ENCODE measurements around the gene DDX59.
A peak's percentile ranks its signal among the peaks of the same experiment; 100 is the strongest.
"Not testable (repeated sequence)": the region's sequence is repeated elsewhere in the genome, so short reads cannot be mapped to it uniquely, and the experiment has no call there.

Gene DDX59

GRCh38 chr1:200636681-200637080, 33.0 kb downstream of the DDX59 start:
- in situ Hi-C loops (cut with HindIII; ENCODE audit: low pct_unique_long_range_greater_than_20kb, low sequenced_read_pairs), result no loop called here
- no peak for DNase-seq (ENCODE audit: low read depth in 1 of 2, low spot score in 1 of 2)
- no peak for TF ChIP-seq JUND (IDR thresholded peaks at IDR 0.05; ENCODE audit: low read depth)

- in situ Hi-C loops (cut with HindIII; ENCODE audit: low pct_unique_long_range_greater_than_20kb, low sequenced_read_pairs), result no loop called here
- no peak for TF ChIP-seq JUND (IDR thresholded peaks at IDR 0.05; ENCODE audit: low read depth)
- DNase-seq (ENCODE audit: low read depth in 1 of 2, low spot score in 1 of 2), result no peak
Observed at GRCh38 chr1:200634261-200635122, 35.2 kb downstream of the DDX59 start.

DNA sequence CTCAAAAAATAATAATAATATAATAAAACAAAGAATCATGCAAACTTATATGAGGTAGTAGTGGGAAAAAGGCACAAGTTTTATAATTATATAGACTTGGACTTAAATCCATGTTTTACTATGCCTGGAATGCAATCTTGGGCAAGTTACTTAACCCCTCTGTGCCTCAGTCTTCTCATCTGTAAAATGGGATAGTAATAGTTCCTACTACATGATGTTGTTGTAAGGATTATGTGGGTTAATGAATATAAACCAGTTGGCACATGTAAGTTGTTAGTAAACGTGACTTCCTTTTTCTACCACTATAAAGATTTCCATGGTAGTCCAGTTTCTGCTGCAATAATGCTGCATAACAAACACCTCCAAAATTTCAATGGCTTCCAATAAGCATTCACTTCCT, 38.3 kb downstream of the DDX59 start:
- in situ Hi-C loops (cut with HindIII; ENCODE audit: low pct_unique_long_range_greater_than_20kb, low sequenced_read_pairs), result no loop called here
- TF ChIP-seq JUND (IDR thresholded peaks at IDR 0.05; ENCODE audit: low read depth), result no peak
- DNase-seq (ENCODE audit: low read depth in 1 of 2, low spot score in 1 of 2), result no peak

DNA sequence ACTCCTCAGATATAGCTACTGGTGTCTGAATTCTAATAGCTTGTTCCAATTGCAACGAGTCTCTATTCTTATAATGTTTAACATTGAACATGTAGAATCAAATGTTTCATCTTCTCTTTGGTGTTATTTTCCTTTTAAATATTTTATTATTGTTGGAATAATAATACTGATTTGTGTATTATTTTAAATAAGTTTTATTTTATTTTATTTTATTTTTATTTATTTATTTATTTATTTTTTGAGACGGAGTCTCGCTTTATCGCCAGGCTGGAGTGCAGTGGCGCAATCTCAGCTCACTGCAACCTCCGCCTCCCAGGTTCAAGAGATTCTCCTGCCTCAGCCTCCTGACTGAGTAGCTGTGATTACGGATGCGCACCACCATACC, 39.2 kb downstream of the DDX59 start:
- in situ Hi-C loops (cut with HindIII; ENCODE audit: low pct_unique_long_range_greater_than_20kb, low sequenced_read_pairs); DNase-seq (ENCODE audit: low read depth in 1 of 2, low spot score in 1 of 2): not testable (repeated sequence)

GRCh38 chr1:200629876-200630514, 39.7 kb downstream of the DDX59 start:
- TF ChIP-seq JUND (IDR thresholded peaks at IDR 0.05; ENCODE audit: low read depth), result no peak
- in situ Hi-C loops (cut with HindIII; ENCODE audit: low pct_unique_long_range_greater_than_20kb, low sequenced_read_pairs), result no loop called here
- peak in 1 of 2 experiments; percentile 57 for DNase-seq (ENCODE audit: low read depth in 1 of 2, low spot score in 1 of 2)

GRCh38 chr1:200628223-200628881, 41.4 kb downstream of the DDX59 start:
- in situ Hi-C loops (cut with HindIII; ENCODE audit: low pct_unique_long_range_greater_than_20kb, low sequenced_read_pairs), result no loop called here
- TF ChIP-seq JUND (IDR thresholded peaks at IDR 0.05; ENCODE audit: low read depth), result no peak
- DNase-seq (ENCODE audit: low read depth in 1 of 2, low spot score in 1 of 2), result no peak

GRCh38 chr1:200627575-200628222, 42.0 kb downstream of the DDX59 start:
- no peak for TF ChIP-seq JUND (IDR thresholded peaks at IDR 0.05; ENCODE audit: low read depth)
- no peak for DNase-seq (ENCODE audit: low read depth in 1 of 2, low spot score in 1 of 2)
- in situ Hi-C loops (cut with HindIII; ENCODE audit: low pct_unique_long_range_greater_than_20kb, low sequenced_read_pairs), result no loop called here

DNA sequence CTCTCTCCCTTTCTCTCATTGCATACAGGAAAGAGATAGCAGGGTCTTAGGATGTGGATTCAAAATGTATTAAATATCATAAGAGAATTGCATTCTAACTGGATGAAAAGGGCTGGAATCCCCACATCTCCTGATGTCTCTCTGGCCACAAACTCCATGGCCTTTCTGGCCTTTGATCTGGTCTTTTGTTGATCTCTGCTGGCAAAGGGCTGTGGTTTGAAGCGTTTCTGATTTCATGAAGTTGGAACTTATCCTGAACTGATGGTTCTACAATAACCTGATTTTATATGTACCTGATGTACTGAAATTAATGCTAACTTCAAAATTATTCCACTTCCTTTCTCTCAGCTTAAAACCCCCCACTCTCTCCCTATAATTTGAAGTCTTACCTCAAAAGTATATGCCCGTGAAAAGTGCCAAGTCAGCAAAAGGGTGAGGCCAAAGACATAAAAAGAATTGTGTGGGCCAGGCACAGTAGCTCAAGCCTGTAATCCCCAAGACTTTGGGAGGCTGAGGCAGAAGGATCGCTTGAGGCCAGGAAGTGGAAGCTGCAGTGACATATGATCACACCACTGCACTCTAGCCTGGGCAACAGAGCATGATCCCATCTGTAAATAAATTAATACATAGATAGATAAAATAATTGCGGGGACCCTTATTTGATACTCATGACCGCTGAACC, 42.7 kb downstream of the DDX59 start:
- in situ Hi-C loops (cut with HindIII; ENCODE audit: low pct_unique_long_range_greater_than_20kb, low sequenced_read_pairs), result no loop called here
- no peak for TF ChIP-seq JUND (IDR thresholded peaks at IDR 0.05; ENCODE audit: low read depth)
- no peak for DNase-seq (ENCODE audit: low read depth in 1 of 2, low spot score in 1 of 2)

DNA sequence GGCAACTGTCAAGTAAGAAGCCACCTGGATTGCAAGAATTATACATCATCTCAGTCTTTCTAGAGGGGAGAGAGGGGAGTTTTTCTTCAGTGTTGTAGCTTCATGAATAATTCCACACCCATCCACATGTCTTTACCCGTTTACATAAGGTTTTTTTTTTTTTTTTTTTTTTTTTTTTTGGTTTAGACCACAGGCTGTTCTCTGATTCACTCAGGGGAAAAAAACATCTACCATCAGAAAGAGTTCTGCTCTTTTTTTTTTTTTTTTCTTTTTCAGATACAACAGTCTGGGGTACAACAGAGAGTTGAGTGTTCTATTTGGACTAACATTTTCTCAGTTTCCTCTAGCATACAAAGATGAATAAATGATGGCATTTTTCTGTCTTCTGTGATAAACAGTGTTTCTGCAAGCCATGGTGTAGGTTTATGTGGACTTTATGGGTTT, 44.3 kb downstream of the DDX59 start:
- no peak for TF ChIP-seq JUND (IDR thresholded peaks at IDR 0.05; ENCODE audit: low read depth)
- no peak for DNase-seq (ENCODE audit: low read depth in 1 of 2, low spot score in 1 of 2)
- in situ Hi-C loops (cut with HindIII; ENCODE audit: low pct_unique_long_range_greater_than_20kb, low sequenced_read_pairs), result no loop called here

- no peak for TF ChIP-seq JUND (IDR thresholded peaks at IDR 0.05; ENCODE audit: low read depth)
- no peak for DNase-seq (ENCODE audit: low read depth in 1 of 2, low spot score in 1 of 2)
Observed at GRCh38 chr1:200624679-200625335, 44.9 kb downstream of the DDX59 start.

GRCh38 chr1:200620273-200621131, 49.2 kb downstream of the DDX59 start, which contains the start of gene KIF14:
Gene KIF14, minus strand, starts transcription at chr1:200620751. Its CDS starts 2,028 bp downstream, at chr1:200618723.
- TF ChIP-seq JUND (IDR thresholded peaks at IDR 0.05; ENCODE audit: low read depth), result no peak
- in situ Hi-C loops (cut with HindIII; ENCODE audit: low pct_unique_long_range_greater_than_20kb, low sequenced_read_pairs), result no loop called here
- DNase-seq (ENCODE audit: low read depth in 1 of 2, low spot score in 1 of 2), result peak; percentile 94 to 97

More at GRCh38 chr1:200624679-200625335, 44.9 kb downstream of the DDX59 start:
- in situ Hi-C loops (cut with HindIII; ENCODE audit: low pct_unique_long_range_greater_than_20kb, low sequenced_read_pairs), result no loop called here
